ENCODE results near the gene CAMK2N1. TPM values are rescaled to one million over a fixed set of nuclear protein-coding genes. Genes with fewer than 3 reads are reported as not detected.

CAMK2N1 gene
- total and polyA plus RNA-seq, 2 donors (not counting 1 experiment from before 2014, with no cell fraction given), result 79.9 to 156 TPM

DNA sequence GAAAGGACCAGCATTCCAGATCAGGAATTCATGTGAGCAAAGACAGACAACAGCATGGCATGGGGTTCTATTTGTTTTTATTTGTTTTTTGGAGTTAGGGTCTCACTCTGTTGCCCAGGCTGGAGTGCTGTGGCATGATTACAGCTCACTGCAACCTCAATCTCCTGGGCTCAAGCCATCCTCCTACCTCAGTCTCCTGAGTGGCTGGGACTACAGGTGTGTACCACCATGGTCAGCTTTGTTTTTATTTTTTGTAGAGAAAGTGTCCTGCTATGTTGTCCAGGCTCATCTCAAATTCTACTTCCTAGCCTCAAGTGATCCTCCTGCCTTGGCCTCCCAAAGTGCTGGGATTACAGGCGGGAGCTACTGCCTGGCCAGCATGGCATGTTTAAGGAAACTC, 9.7 kb upstream of the CAMK2N1 start:
- Histone ChIP-seq H3K27me3 (ENCODE audit: control insufficient read depth, insufficient read depth, low read length) (no peaks in the 10 kb centered on the region), H3K9ac (ENCODE audit: insufficient read depth, low read length) (no peak overlapping the region), H2AFZ (ENCODE audit: low read length) (no peak overlapping the region), H3K9me3 (ENCODE audit: control insufficient read depth, insufficient read depth, low read depth, low read length) (no peaks in the 10 kb centered on the region), H3K4me3 (replicated peaks in 1 of 4; ENCODE audit: control extremely low read depth in 1 of 4, insufficient read depth in 1 of 4, low read depth in 3 of 4, low read length in 4 of 4) (no peak overlapping the region), H3K4me2 (ENCODE audit: extremely low read depth, insufficient read depth, low read length) (peak overlapping the region; percentile 51), H3K79me2 (ENCODE audit: control insufficient read depth, insufficient read depth, low read length) (no peaks in the 10 kb centered on the region), H3K27ac (ENCODE audit: insufficient read depth, low read length) (peak overlapping the region; percentile 49), H3K4me1 (ENCODE audit: control insufficient read depth, extremely low read depth, insufficient read depth, low read length) (peaks cover 16% of the 10 kb centered on the region), H4K20me1 (ENCODE audit: control insufficient read depth, extremely low read depth, insufficient read depth, low read length) (no peaks in the 10 kb centered on the region), H3K36me3 (ENCODE audit: control insufficient read depth, insufficient read depth, low read length) (peaks cover 15% of the 10 kb centered on the region)
- TF ChIP-seq EZH2 (IDR thresholded peaks at IDR 0.05; ENCODE audit: low read length, missing control alignments), result no peak
- TF ChIP-seq, protein P1, sequence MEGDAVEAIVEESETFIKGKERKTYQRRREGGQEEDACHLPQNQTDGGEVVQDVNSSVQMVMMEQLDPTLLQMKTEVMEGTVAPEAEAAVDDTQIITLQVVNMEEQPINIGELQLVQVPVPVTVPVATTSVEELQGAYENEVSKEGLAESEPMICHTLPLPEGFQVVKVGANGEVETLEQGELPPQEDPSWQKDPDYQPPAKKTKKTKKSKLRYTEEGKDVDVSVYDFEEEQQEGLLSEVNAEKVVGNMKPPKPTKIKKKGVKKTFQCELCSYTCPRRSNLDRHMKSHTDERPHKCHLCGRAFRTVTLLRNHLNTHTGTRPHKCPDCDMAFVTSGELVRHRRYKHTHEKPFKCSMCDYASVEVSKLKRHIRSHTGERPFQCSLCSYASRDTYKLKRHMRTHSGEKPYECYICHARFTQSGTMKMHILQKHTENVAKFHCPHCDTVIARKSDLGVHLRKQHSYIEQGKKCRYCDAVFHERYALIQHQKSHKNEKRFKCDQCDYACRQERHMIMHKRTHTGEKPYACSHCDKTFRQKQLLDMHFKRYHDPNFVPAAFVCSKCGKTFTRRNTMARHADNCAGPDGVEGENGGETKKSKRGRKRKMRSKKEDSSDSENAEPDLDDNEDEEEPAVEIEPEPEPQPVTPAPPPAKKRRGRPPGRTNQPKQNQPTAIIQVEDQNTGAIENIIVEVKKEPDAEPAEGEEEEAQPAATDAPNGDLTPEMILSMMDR (conservative IDR thresholded peaks at IDR 0.05 in 1 of 2, IDR thresholded peaks at IDR 0.05 in 1 of 2; ENCODE audit: low read depth in 1 of 2, low read length in 2 of 2), result no peak
- DNase-seq (ENCODE audit: low read depth in 2 of 2), result no peak

DNA sequence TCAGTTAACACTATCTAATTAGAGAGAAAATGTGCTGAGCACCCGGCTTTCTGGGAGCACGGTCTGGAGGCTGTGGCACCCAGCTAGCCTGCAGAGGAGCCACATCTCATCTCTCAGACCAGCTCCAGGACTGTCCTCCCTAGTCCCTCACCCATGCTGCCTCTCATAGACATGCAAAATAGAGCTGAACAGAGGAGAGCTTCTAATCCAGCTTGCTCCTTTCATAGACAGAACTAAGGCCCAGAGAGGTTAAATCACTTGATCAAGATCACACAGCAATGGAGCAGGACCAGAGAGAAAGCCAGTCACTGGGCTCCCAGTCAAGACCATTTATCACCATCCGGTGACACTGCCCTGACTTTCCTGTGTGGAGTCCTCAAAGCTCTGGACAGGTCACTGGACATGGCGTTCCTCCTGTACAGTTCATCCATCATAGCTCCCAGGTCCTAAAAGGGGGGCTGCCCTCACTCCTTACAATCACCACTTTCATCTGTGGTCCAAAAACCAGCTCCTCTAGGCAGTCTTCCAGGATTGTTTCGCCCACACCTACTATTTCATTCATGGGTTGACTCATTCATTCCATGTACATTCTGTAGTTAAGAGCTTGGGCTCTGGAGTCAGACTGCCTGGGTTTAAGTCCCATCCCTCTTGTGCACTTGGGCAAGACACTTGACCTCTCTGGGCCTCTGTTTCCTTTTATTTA, 8.8 kb upstream of the CAMK2N1 start:
- Histone ChIP-seq H3K9ac (ENCODE audit: insufficient read depth, low read length) (no peak overlapping the region), H3K36me3 (ENCODE audit: control insufficient read depth, insufficient read depth, low read length) (peaks cover 7% of the 10 kb centered on the region), H4K20me1 (ENCODE audit: control insufficient read depth, extremely low read depth, insufficient read depth, low read length) (no peaks in the 10 kb centered on the region), H2AFZ (ENCODE audit: low read length) (no peak overlapping the region), H3K27me3 (ENCODE audit: control insufficient read depth, insufficient read depth, low read length) (no peaks in the 10 kb centered on the region), H3K4me2 (ENCODE audit: extremely low read depth, insufficient read depth, low read length) (peak overlapping the region; percentile 51), H3K4me3 (replicated peaks in 1 of 4; ENCODE audit: control extremely low read depth in 1 of 4, insufficient read depth in 1 of 4, low read depth in 3 of 4, low read length in 4 of 4) (no peak overlapping the region), H3K27ac (ENCODE audit: insufficient read depth, low read length) (peak overlapping the region; percentile 76), H3K79me2 (ENCODE audit: control insufficient read depth, insufficient read depth, low read length) (no peaks in the 10 kb centered on the region), H3K9me3 (ENCODE audit: control insufficient read depth, insufficient read depth, low read depth, low read length) (no peaks in the 10 kb centered on the region), H3K4me1 (ENCODE audit: control insufficient read depth, extremely low read depth, insufficient read depth, low read length) (peaks cover 16% of the 10 kb centered on the region)
- peak; percentile 92 to 97 for DNase-seq (ENCODE audit: low read depth in 2 of 2)
- TF ChIP-seq, protein P1 (conservative IDR thresholded peaks at IDR 0.05 in 1 of 2, IDR thresholded peaks at IDR 0.05 in 1 of 2; ENCODE audit: low read depth in 1 of 2, low read length in 2 of 2), result no peak
- TF ChIP-seq EZH2 (IDR thresholded peaks at IDR 0.05; ENCODE audit: low read length, missing control alignments), result no peak

DNA sequence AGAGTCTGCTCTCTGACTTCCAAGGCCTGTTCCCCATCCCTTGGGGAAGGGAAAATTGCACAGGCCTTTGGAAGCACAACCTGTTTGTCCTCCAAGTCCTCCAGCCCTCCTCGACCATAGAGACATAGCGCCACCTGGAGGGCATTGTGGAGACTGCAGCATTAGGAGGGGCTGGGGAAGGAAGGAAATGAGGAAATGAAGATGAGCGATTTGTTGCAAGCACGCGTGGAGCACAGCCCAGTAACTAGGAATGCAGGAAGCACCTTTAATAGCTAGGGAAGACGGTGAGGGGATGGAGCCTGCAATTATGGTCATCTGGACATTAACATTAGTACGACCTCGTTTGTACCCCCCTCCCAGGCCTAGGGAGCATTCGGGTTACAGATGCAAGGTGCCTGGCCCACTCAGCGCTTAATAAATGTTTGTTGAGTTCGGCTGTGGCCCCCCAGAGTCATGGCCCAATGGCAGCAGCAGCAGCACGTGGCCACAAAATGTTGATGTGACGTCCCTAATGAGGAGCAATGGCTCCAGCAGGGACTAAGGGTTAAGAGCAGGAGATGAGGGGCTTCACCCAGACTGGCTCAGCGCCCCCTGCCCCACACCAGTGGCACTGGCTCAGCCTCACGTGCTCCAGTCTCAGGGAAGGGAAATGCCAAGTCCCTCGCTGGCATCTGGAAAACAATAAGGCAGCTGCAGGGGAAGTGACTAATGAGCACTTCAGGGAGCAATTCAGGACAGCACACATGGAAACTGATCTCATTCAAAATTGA, 8.0 kb upstream of the CAMK2N1 start:
- TF ChIP-seq, protein P1 (conservative IDR thresholded peaks at IDR 0.05 in 1 of 2, IDR thresholded peaks at IDR 0.05 in 1 of 2; ENCODE audit: low read depth in 1 of 2, low read length in 2 of 2), result peak; percentile 97 to 99
- no peak for TF ChIP-seq EZH2 (IDR thresholded peaks at IDR 0.05; ENCODE audit: low read length, missing control alignments)
- peak overlapping the region; percentile 76 for H3K27ac ChIP-seq (ENCODE audit: insufficient read depth, low read length)
- peak; percentile 79 to 90 for DNase-seq (ENCODE audit: low read depth in 2 of 2)
- peak overlapping the region; percentile 60 for H3K4me2 ChIP-seq (ENCODE audit: extremely low read depth, insufficient read depth, low read length)
- no peak overlapping the region for H3K4me3 ChIP-seq (replicated peaks in 1 of 4; ENCODE audit: control extremely low read depth in 1 of 4, insufficient read depth in 1 of 4, low read depth in 3 of 4, low read length in 4 of 4)
- H3K9ac ChIP-seq (ENCODE audit: insufficient read depth, low read length), result no peak overlapping the region
- H4K20me1 ChIP-seq (ENCODE audit: control insufficient read depth, extremely low read depth, insufficient read depth, low read length), result no peaks in the 10 kb centered on the region
- H3K79me2 ChIP-seq (ENCODE audit: control insufficient read depth, insufficient read depth, low read length), result no peaks in the 10 kb centered on the region
- peaks cover 2% of the 10 kb centered on the region for H3K36me3 ChIP-seq (ENCODE audit: control insufficient read depth, insufficient read depth, low read length)
- H2AFZ ChIP-seq (ENCODE audit: low read length), result no peak overlapping the region
- no peaks in the 10 kb centered on the region for H3K9me3 ChIP-seq (ENCODE audit: control insufficient read depth, insufficient read depth, low read depth, low read length)
- no peaks in the 10 kb centered on the region for H3K27me3 ChIP-seq (ENCODE audit: control insufficient read depth, insufficient read depth, low read length)
- H3K4me1 ChIP-seq (ENCODE audit: control insufficient read depth, extremely low read depth, insufficient read depth, low read length), result peaks cover 16% of the 10 kb centered on the region
